ENCODE data around the gene TSEN15.

GRCh38 chr1:184014271-184014670, 37.3 kb upstream of the TSEN15 start:
- no peak for TF ChIP-seq CTCF (IDR thresholded peaks at IDR 0.05; ENCODE audit: low read depth, low read length)
- TF ChIP-seq EZH2phosphoT487 (IDR thresholded peaks at IDR 0.05; ENCODE audit: low read depth): no peak
